B cell (primary cell): Measurements from ENCODE around the gene NOS1AP. TPM values are rescaled to one million over a fixed set of nuclear protein-coding genes. Genes with fewer than 3 reads are reported as not detected.

ENCODE experiments used
- ATAC-seq: fragments of 200-7000 bp; cut with Tn5 transposase; one replicate; pipeline ENCODE4 v1.10.0; 2021; ENCODE audit warnings: low read depth, mild to moderate bottlenecking, moderate number of reproducible peaks, moderate library complexity
- CTCF ChIA-PET: fragments of 350-600 bp; sonication (Branson Sonifier 250); formaldehyde crosslinking; loops from one replicate; lab custom pipeline; 2021; ENCODE audit warnings: antibody characterized with exemption, inconsistent platforms; lab: Charles Lee
- POLR2A ChIA-PET: fragments of 350-600 bp; sonication (Branson Sonifier 250); formaldehyde crosslinking; loops from one replicate; lab custom pipeline; 2021; ENCODE audit warnings: antibody characterized with exemption; lab: Charles Lee
- DNase-seq: peaks from one replicate; pipeline ENCODE4 v3.0.0; 2013
- H2AFZ ChIP-seq: 2 replicates; pipeline ENCODE4 v1.6.1; 2012; ENCODE audit warnings: mild to moderate bottlenecking, low read depth, low read length; ENCODE audit not compliant: insufficient read depth, poor library complexity, severe bottlenecking
- H3K27ac ChIP-seq, 2 donors: 1 replicate in 1 of 2; 2 replicates in 1 of 2; pipeline ENCODE4 v1.5.1; 2012 to 2013; ENCODE audit warnings: low read length in 2 of 2, mild to moderate bottlenecking in 2 of 2, moderate library complexity in 1 of 2
- H3K27me3 ChIP-seq, 4 experiments: fragments of 200-600 bp in 1 of 4; sonication (generic) in 1 of 4; replicated peaks in 1 of 4; 1 replicate in 2 of 4; 2 replicates in 2 of 4; pipeline versions ENCODE4 v1.6.1 to v1.7.0; 2013 to 2016; ENCODE audit warnings: low read length in 3 of 4, mild to moderate bottlenecking in 2 of 4, mixed read lengths in 1 of 4, moderate library complexity in 1 of 4; ENCODE audit not compliant: insufficient read depth in 4 of 4, control insufficient read depth in 3 of 4; ENCODE audit errors: control extremely low read depth in 1 of 4
- H3K36me3 ChIP-seq, 2 experiments: replicated peaks in 1 of 2; 1 replicate in 1 of 2; 2 replicates in 1 of 2; pipeline versions ENCODE4 v1.6.1 to v1.7.1; 2013; ENCODE audit warnings: low read length in 1 of 2; ENCODE audit not compliant: insufficient read depth in 2 of 2, control insufficient read depth in 1 of 2; ENCODE audit errors: control extremely low read depth in 1 of 2, extremely low read depth in 1 of 2
- H3K4me1 ChIP-seq, 2 donors: fragments of 200-600 bp in 1 of 2; sonication (generic) in 1 of 2; 1 replicate in 1 of 2; 2 replicates in 1 of 2; pipeline versions ENCODE4 v1.5.1 to v1.6.1; 2013 to 2017; ENCODE audit warnings: low read length in 2 of 2; ENCODE audit not compliant: control insufficient read depth in 2 of 2, insufficient read depth in 2 of 2
- H3K4me2 ChIP-seq: replicated peaks from 2 replicates; pipeline ENCODE3; 2012; ENCODE audit warnings: mild to moderate bottlenecking, low read depth, low read length; ENCODE audit not compliant: poor library complexity, severe bottlenecking
- H3K4me3 ChIP-seq, 5 experiments: fragments of 200-600 bp in 1 of 5; sonication (generic) in 1 of 5; 1 replicate in 3 of 5; 2 replicates in 2 of 5; pipeline versions ENCODE4 v1.5.1 to v1.7.0; 2011 to 2016; ENCODE audit warnings: low read length in 4 of 5, mild to moderate bottlenecking in 4 of 5, low read depth in 2 of 5, control low read depth in 1 of 5, moderate library complexity in 1 of 5; ENCODE audit not compliant: insufficient read depth in 1 of 5; ENCODE audit errors: control extremely low read depth in 1 of 5, extremely low read depth in 1 of 5
- H3K79me2 ChIP-seq: fragments of 200-600 bp; sonication (generic); one replicate; pipeline ENCODE4 v1.6.0; 2016; ENCODE audit warnings: low read length; ENCODE audit not compliant: control insufficient read depth, insufficient read depth
- H3K9ac ChIP-seq: fragments of 200-600 bp; sonication (generic); 2 replicates; pipeline ENCODE4 v1.6.1; 2017; ENCODE audit warnings: mild to moderate bottlenecking, low read length, moderate library complexity
- H3K9me3 ChIP-seq, 3 donors: one replicate each; pipeline versions ENCODE4 v1.6.1 to v1.7.1; 2013; ENCODE audit warnings: low read length in 2 of 3; ENCODE audit not compliant: control insufficient read depth in 2 of 3, insufficient read depth in 1 of 3; ENCODE audit errors: control extremely low read depth in 1 of 3
- H4K20me1 ChIP-seq: 2 replicates; pipeline ENCODE4 v1.6.0; 2012; ENCODE audit warnings: mild to moderate bottlenecking, low read length; ENCODE audit not compliant: insufficient read depth, control insufficient read depth, poor library complexity, severe bottlenecking
- H3K27ac Mint-ChIP-seq: one replicate; pipeline ENCODE4 v1.8.0; 2021; ENCODE audit warnings: mixed read lengths
- H3K27me3 Mint-ChIP-seq: one replicate; pipeline ENCODE4 v1.8.0; 2021; ENCODE audit warnings: mixed read lengths
- H3K4me1 Mint-ChIP-seq: one replicate; pipeline ENCODE4 v1.8.0; 2021; ENCODE audit warnings: mixed read lengths
- H3K4me3 Mint-ChIP-seq: one replicate; pipeline ENCODE4 v1.8.0; 2021; ENCODE audit warnings: mixed read lengths
- H3K9me3 Mint-ChIP-seq: one replicate; pipeline ENCODE4 v1.8.0; 2022; ENCODE audit warnings: mixed read lengths; ENCODE audit not compliant: insufficient read depth
- EZH2 ChIP-seq: IDR thresholded peaks from 2 replicates; pipeline ENCODE4 v1.6.1; 2012; ENCODE audit warnings: borderline replicate concordance, low read depth, mild to moderate bottlenecking, moderate library complexity, low read length; ENCODE audit not compliant: insufficient read depth, poor library complexity, severe bottlenecking
- WGBS: methylation state at CpG from one replicate; pipeline ENCODE4 v1.1.5; 2013; ENCODE audit warnings: missing lambda C conversion rate; ENCODE audit not compliant: insufficient coverage; 5-methylcytosine and 5-hydroxymethylcytosine counted together
- intact Hi-C: fragments of 100-400 bp; cut with micrococcal nuclease; formaldehyde crosslinking; loops from one replicate; pipeline ENCODE4 v1.10.0; 2022
- polyA plus RNA-seq: library from polyadenylated mRNA; depleted of rRNA; stranded (reverse); fragments of >200 nt; gene quantifications from 2 replicates; pipeline ENCODE4 v1.2.3, GENCODE V29; 2012
- total RNA-seq, 2 donors: library from RNA; stranded (reverse); fragments of 120-200 nt in 1 of 2; gene quantifications; 1 replicate in 1 of 2; 2 replicates in 1 of 2; pipeline versions ENCODE4 v1.2.3 to v1.2.4, GENCODE V29; 2013 to 2022
- TF ChIP-seq, protein P1 (sequence below): fragments of 200-600 bp; IDR thresholded peaks from one replicate; pipeline ENCODE4 v1.8.0; 2022; ENCODE audit warnings: antibody characterized with exemption, mild to moderate bottlenecking

Gene NOS1AP
- total and polyA plus RNA-seq, 2 donors (not counting 1 experiment from before 2014, with no cell fraction given): 0.32 TPM; not detected in 1

- Mint-ChIP-seq H3K27me3 (peaks cover 31% of the 10 kb centered on the region), H3K4me1 (peaks cover 5% of the 10 kb centered on the region), H3K27ac (no peak overlapping the region), H3K4me3 (no peak overlapping the region), H3K9me3 (no peaks in the 10 kb centered on the region)
- H3K79me2 ChIP-seq: no peaks in the 10 kb centered on the region
- H2AFZ ChIP-seq: no peak overlapping the region
- H3K27ac ChIP-seq: no peak overlapping the region
- WGBS: no CpG with 5 or more reads among the region's 1 CpG
- H3K4me2 ChIP-seq: no peak overlapping the region
- no peak for ATAC-seq
- no peaks in the 10 kb centered on the region for H4K20me1 ChIP-seq
- DNase-seq: no peak
- no peak for TF ChIP-seq EZH2
- TF ChIP-seq, protein P1, sequence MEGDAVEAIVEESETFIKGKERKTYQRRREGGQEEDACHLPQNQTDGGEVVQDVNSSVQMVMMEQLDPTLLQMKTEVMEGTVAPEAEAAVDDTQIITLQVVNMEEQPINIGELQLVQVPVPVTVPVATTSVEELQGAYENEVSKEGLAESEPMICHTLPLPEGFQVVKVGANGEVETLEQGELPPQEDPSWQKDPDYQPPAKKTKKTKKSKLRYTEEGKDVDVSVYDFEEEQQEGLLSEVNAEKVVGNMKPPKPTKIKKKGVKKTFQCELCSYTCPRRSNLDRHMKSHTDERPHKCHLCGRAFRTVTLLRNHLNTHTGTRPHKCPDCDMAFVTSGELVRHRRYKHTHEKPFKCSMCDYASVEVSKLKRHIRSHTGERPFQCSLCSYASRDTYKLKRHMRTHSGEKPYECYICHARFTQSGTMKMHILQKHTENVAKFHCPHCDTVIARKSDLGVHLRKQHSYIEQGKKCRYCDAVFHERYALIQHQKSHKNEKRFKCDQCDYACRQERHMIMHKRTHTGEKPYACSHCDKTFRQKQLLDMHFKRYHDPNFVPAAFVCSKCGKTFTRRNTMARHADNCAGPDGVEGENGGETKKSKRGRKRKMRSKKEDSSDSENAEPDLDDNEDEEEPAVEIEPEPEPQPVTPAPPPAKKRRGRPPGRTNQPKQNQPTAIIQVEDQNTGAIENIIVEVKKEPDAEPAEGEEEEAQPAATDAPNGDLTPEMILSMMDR: no peak
- no peak overlapping the region for H3K9ac ChIP-seq
- H3K36me3 ChIP-seq: no peaks in the 10 kb centered on the region
- CTCF ChIA-PET: no interaction called here
- no peaks in the 10 kb centered on the region for H3K9me3 ChIP-seq
- H3K4me1 ChIP-seq: no peaks in the 10 kb centered on the region
- H3K4me3 ChIP-seq: no peak overlapping the region
- no peaks in the 10 kb centered on the region for H3K27me3 ChIP-seq
- intact Hi-C loops: no loop called here
- POLR2A ChIA-PET: no interaction called here
Measured at GRCh38 chr1:162358928-162359327, 289.4 kb downstream of the NOS1AP start.

DNA sequence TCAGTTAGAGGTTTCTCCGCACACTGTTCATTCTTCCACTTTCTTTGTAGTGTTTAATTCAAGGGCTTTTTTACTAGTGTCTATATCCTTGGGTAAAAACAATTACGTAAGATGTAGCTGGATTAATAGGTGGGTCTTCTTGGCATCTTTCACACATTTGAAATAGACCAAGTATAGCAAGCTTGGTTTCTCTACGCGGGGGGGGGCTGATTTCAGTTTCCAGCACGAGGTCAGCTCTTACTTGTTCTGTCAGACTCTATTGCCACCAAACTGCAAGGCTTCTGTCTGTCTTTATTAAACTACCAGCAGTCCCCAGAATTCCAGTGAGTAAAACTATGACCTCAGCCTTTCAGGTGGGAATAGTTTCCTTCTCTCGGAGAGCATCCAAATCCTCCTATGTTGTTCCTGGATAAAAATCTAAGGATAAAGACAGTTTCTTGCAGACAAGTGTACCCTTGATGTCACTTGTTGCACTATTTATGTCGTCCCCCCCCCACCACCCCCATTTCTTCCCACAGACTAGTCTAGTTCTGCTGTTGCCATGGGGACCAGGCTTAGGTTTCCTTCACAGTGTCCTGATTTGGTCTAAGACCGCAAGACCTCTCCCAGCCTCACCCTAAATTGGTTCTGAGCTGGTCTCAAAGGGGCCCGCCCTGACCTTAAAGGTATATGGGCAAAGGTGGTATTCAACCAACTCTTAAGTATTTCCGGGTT is 290.2 kb downstream of the NOS1AP start:
- no peak overlapping the region for H3K9ac ChIP-seq
- no peaks in the 10 kb centered on the region for H3K27me3 ChIP-seq
- H3K4me2 ChIP-seq: no peak overlapping the region
- DNase-seq (no peak), ATAC-seq (no peak)
- no peaks in the 10 kb centered on the region for H4K20me1 ChIP-seq
- no peaks in the 10 kb centered on the region for H3K79me2 ChIP-seq
- Mint-ChIP-seq H3K27me3 (peaks cover 33% of the 10 kb centered on the region), H3K4me3 (no peak overlapping the region), H3K9me3 (no peaks in the 10 kb centered on the region), H3K27ac (no peak overlapping the region), H3K4me1 (peaks cover 5% of the 10 kb centered on the region)
- no peaks in the 10 kb centered on the region for H3K4me1 ChIP-seq
- H3K4me3 ChIP-seq: no peak overlapping the region
- H3K36me3 ChIP-seq: no peaks in the 10 kb centered on the region
- no peak for TF ChIP-seq EZH2
- TF ChIP-seq, protein P1: no peak
- H3K27ac ChIP-seq: no peak overlapping the region
- no peaks in the 10 kb centered on the region for H3K9me3 ChIP-seq
- intact Hi-C loops: no loop called here
- ChIA-PET CTCF (no interaction called here), POLR2A (no interaction called here)
- WGBS: 86% methylated on average over 5 of the region's 10 CpGs
- H2AFZ ChIP-seq: no peak overlapping the region
